ENCODE results near the gene C1orf105. TPM values are rescaled to one million over a fixed set of nuclear protein-coding genes. Genes with fewer than 3 reads are reported as not detected.
"Not testable (repeated sequence)": the region's sequence is repeated elsewhere in the genome, so short reads cannot be mapped to it uniquely, and the experiment has no call there.

The C1orf105 gene, protein sequence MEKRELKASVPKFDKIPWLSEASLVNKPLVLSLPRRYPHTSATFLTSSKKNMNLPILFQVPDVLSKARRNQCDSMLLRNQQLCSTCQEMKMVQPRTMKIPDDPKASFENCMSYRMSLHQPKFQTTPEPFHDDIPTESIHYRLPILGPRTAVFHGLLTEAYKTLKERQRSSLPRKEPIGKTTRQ
- total RNA-seq: not detected
- under 1 TPM in 1 of 6 donors, not detected in 5; 0.27 TPM for polyA plus RNA-seq (ENCODE audit: insufficient read length in 6 of 6)
- long read RNA-seq, donor 1: 0 reads
- long read RNA-seq, donor 2: 0 reads
- long read RNA-seq, donor 3: 0 reads
- long read RNA-seq, donor 4: 0 reads
- long read RNA-seq, donor 5: 0 reads
- long read RNA-seq, donor 6: 0 reads
- long read RNA-seq, donor 7: 0 reads
- long read RNA-seq, donor 8: 0 reads
- long read RNA-seq, donor 9: 0 reads
- long read RNA-seq, donor 10: 0 reads
- long read RNA-seq, donor 11: 0 reads
- long read RNA-seq, donor 12: 0 reads

DNA sequence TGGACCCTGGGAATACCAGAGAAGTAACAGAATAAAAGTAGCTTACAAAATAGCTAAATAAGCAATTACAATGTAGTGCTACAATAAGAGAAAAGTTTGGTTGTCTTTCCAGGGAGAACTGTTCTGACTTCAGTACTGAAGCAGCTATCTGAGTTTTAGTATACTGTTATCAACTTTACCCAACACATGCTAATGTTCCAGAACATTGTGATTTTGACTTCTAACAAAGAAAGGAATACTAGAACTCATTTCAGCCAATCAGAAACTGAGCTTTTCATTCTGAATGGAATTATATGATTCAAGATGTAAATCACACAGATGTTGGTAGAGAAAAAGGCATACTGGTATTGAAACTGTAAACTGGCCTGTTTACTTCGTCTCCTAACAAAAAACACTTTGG lies at the start of gene C1orf105:
C1orf105 (plus strand) TSS at position 301 of the 400 bp plus-strand sequence. CDS start 201 bp downstream, outside the sequence.
- no peaks in the 10 kb centered on the region for H3K36me3 ChIP-seq
- ATAC-seq: no peak
- no peaks in the 10 kb centered on the region for H3K4me1 ChIP-seq
- no peak for DNase-seq
- no peak within 1 kb of the TSS for H3K4me3 ChIP-seq
- intact Hi-C loops (cut with DNase I): no loop called here
- no peak for TF ChIP-seq CTCF (IDR thresholded peaks at IDR 0.05)
- H3K27me3 ChIP-seq: no peaks in the 10 kb centered on the region
- H3K9me3 ChIP-seq: no peaks in the 10 kb centered on the region
- no peak within 1 kb of the TSS for H3K27ac ChIP-seq

DNA sequence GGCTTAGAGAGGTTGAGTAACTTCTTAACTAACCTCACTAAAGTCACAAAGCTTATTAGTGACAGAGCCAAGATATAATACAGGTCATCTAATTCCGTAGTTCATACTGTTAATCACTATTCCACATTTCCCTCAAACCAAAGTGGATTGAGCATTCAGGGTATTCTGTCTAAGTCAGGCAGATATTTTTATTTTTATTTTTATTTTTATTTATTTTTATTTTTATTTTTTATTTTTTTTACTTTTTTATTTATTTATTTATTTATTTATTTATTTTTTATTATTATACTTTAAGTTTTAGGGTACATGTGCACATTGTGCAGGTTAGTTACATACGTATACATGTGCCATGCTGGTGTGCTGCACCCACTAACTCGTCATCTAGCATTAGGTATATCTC lies 48.8 kb upstream of the C1orf105 start:
- H3K36me3 ChIP-seq; DNase-seq; ATAC-seq; intact Hi-C loops (cut with DNase I); H3K27ac ChIP-seq; H3K27me3 ChIP-seq; H3K4me1 ChIP-seq; H3K4me3 ChIP-seq: not testable (repeated sequence)
- peaks cover 0 to 15% of the 10 kb centered on the region in 2 donors for H3K9me3 ChIP-seq

GRCh38 chr1:172373864-172374263 lies 46.6 kb upstream of the C1orf105 start:
- H3K9me3 ChIP-seq: no peaks in the 10 kb centered on the region
- intact Hi-C loops (cut with DNase I): no loop called here
- no peaks in the 10 kb centered on the region for H3K4me1 ChIP-seq
- TF ChIP-seq CTCF (IDR thresholded peaks at IDR 0.05): no peak
- ATAC-seq: no peak
- H3K4me3 ChIP-seq: no peak overlapping the region
- no peaks in the 10 kb centered on the region for H3K36me3 ChIP-seq
- DNase-seq: no peak
- peak overlapping the region in 1 of 2 donors; percentile 0 for H3K27ac ChIP-seq
- no peaks in the 10 kb centered on the region for H3K27me3 ChIP-seq

DNA sequence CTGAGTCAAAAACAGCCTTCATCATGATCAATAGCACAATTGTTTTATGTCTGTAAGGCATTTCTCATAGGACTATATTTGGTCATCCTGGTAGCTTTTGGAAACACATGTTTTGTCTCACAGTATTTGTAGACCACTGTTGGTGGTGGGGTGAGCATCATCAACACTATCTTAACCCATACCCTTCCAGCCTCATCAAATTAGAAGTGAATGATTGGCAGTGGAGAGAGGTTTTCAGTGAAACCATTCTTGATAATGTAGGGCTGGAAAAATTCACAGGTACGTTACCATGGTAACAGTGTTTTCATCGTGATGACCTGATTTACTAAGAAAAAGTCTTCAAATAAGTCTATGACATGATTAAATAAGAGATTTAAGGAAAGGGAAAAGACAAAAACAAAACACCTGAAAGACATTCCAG lies 45.3 kb upstream of the C1orf105 start:
- no peaks in the 10 kb centered on the region for H3K9me3 ChIP-seq
- H3K27me3 ChIP-seq: no peaks in the 10 kb centered on the region
- H3K36me3 ChIP-seq: no peaks in the 10 kb centered on the region
- no peak overlapping the region for H3K4me3 ChIP-seq
- DNase-seq: no peak
- no peak for TF ChIP-seq CTCF (IDR thresholded peaks at IDR 0.05)
- no peaks in the 10 kb centered on the region for H3K4me1 ChIP-seq
- intact Hi-C loops (cut with DNase I): no loop called here
- no peak for ATAC-seq
- no peak overlapping the region for H3K27ac ChIP-seq

DNA sequence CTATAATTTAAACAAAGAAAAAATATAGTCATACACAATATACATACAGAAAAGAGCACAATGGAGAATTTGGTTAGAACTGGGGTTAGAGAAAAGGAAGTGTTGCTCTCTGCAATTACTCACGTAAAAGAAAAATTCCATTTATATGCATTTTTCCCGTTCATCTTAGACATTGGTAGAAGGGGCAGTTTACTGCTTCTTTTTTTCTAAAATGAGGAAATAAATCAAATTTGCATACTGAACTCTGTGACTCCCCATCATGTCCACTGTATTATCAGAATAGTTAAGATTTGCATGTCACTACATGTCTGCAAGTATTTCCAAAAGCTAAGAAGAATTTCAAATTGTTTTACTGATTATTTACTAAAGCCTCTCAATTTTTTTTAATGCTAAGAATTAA lies 44.1 kb upstream of the C1orf105 start:
- H3K27ac ChIP-seq: no peak overlapping the region
- no peaks in the 10 kb centered on the region for H3K9me3 ChIP-seq
- ATAC-seq (no peak), DNase-seq (no peak)
- TF ChIP-seq CTCF (IDR thresholded peaks at IDR 0.05): no peak
- H3K4me1 ChIP-seq: peaks cover 0 to 7% of the 10 kb centered on the region in 2 donors
- intact Hi-C loops (cut with DNase I): no loop called here
- no peaks in the 10 kb centered on the region for H3K27me3 ChIP-seq
- H3K4me3 ChIP-seq: no peak overlapping the region
- H3K36me3 ChIP-seq: no peaks in the 10 kb centered on the region
